Measurements from ENCODE around the gene MEGF9.

Gene MEGF9

DNA sequence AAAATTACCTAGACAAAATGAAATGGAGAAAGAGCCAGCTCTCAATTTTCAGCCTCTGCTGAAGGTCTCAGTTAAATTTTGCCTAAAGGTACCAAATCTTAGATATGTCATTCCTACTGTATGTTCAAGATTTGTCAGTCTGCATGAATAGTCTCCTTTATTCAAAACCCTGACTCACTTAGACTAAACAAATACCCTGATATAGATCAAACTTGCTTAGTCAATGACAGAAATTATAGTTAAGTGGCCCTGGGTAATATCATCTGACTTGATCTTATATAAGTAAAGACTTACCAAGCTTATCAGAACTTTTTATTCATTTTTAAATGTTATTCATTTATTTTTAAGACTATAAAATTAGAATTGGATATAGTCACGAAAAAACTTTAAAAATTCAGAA is 12.2 kb downstream of the MEGF9 start:
- DNase-seq = no peak

DNA sequence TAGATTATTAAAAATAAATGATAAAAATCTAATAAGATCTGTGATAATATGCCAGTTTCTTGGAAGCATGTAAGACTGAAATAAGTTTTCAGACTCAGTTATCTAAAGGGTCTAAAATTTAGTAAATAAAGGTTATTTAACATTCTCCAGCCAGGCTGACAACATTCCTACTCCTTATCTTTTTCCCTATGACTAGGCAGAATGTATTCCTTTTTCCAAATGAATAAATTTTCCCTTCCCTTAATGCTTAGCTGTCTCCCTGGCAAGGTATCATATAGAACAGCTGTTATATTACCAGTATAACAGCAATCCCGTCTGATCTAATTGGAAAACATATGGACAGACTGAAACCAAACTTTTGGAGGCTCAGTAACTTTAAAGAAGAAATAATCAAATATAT is 13.0 kb downstream of the MEGF9 start:
- no peak for DNase-seq

DNA sequence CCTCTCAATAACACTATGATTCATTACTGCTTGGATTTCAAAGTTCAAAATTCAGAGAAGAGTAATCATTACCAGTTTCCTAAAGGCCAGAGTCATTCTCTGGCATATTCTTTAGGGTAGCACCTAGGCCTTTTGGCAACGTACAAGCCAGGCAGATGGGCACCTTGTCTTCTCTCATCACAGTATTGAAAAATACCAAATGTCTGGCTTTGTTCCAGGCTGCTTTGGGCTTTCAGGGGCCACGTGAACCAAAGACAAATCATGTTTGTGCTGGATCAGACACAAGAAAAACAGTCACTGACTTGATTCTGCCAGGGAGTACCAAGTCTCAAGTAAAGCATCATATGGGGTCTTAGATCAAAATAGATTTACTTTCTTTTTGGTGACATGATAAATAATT is 15.5 kb downstream of the MEGF9 start:
- DNase-seq = no peak

DNA sequence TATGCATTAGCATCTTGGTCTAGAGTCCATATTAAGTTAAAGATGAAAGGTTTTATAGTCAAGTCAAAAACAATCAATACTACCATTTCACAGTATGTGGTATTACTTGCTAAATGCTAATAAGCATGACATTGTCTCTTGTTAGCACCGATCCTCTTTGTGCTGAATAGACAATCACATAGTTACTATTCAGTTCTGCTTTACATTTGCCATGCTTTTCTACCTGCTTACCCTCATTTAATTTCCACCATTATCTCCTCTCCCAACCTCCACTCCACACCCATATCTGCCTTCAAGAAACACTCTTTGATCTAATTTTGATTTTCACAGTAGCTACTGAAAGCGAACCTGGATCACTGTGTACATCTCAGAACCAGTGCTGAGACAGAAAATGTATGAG is 16.8 kb downstream of the MEGF9 start:
- no peak for DNase-seq

DNA sequence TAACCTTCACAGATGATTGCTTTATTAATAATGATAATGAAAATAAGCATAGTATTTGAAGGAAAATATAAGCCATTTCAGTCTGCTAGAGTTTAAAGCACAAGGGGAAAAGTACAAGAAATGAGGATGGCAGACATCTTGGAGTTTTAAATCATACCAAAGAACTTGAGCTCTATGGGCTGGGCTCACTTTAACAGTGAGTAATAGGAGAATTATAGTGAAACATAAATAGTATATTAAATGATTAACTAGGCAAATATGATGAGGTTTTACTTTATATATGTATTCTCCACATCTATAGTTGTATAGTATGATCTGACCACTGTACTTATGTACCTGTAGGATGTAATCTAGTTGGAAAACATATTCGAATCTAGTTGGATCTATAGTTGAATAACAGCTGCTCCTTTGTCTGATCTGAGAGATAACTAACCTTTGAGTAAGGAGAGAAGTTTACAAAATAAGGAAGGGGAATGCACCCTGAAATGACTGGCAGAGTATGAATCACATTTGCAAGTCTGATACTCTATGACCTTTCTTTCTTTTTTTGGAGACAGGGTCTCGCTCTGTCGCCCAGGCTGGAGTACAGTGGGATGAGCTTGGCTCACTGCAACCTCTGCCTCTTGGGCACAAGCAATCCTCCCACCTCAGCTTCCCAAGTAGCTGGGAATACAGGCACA is 17.6 kb downstream of the MEGF9 start:
- DNase-seq = no peak

DNA sequence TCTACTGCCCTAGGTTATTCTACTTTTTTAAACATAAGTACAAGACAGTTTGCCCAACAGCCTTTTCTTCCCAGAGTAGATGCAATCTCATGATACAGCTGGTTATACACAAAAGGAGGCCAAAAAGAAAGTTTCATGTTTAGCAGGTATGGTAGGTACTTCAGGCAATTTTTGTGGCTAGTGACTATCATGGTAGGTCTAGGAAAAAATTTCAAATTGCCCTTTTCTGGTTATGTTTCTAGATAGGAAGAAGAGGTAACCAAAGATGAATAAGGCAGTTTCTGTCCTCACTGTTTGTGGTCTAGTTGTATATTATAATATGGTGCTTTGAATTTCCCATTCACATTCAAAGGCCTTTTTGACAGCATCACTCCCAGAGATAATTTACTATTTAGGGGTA is 19.7 kb downstream of the MEGF9 start:
- no peak for DNase-seq

DNA sequence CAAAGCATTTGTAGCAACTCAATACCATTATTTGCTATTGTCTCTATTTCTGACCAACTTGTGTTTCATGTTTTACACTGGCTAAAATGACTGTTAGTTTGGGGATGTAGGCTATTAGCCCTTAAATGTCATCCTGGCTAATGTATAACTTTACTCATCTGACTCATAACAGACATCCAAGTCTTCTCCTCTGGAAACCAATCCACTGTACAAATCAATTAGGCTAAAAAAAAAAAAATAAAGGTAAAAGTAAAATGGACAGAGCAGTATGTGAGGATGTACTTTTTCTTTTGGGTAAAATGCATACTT is 20.6 kb downstream of the MEGF9 start:
- no peak for DNase-seq

DNA sequence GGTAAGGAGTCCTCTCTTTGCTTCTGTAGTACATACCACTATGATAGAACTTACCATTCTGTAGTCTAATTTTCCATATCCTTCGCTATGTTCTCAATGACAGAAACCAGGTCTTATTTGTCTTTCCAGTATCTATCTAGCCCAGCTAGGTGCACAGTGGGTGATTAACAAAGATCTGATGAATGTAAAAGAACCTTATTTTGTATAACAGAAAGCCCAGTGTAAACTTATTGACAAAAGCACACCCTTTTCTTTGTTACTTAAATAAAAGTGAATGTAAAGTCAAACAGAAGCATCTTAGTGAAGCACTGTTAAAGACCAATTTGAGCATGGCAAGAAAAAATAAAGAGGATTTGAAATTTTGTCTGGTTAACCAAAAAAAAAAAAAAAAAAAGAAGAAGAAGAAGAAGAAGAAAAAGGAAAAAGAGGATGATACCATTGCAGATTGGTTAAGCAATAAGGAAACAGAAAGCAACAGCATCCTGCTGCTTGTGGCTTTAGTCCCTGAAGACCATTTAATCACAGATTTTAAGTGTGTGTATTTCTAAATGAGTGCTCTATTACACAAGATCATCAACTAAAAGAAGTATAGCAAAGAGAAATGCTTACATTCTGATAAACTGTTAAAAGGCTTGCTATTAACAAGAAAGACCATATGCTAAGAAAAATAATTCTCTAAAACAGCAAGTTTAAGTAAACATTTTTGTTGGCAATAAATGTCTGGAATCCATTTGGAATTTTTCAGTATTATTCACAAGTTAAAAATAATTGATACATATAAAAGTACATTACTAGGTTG is 21.2 kb downstream of the MEGF9 start:
- DNase-seq = no peak

DNA sequence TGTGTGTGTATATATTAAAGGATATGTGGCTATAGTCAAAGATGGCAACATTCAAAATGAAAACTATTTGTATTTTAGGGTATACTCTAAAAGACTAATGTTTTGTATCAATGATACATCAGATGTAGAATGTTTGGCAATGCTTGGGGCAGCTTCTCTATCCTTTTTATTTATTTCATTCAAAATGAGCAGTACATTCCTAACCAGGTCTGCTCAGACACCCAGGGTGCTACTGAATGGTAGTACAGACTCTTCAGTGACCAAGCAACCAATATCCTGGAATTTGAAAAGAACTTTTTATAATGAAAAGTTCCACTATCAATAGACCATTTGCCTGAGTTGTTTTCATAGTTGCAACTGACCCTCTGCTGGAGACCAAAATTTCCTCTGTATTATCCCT is 23.9 kb downstream of the MEGF9 start:
- DNase-seq = no peak

DNA sequence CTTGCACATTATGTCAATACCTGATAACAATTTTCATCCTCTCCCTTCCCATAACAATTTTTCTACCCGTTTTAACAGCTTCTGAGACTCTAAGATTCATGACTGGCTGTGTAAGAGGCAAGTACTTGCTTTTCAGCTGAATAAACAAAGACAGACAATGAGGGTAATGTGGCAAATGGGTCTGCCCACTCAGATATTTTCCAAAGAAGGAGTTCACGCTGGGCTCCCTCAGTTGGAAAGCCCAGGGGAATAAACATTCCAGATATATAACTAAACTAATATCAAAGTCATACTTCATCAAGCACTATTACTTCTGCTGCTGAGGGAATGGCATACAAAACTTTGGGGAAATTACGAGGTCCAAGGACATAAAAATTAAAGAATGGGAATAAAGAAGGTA is 24.4 kb downstream of the MEGF9 start:
- peak; percentile 70 for DNase-seq

DNA sequence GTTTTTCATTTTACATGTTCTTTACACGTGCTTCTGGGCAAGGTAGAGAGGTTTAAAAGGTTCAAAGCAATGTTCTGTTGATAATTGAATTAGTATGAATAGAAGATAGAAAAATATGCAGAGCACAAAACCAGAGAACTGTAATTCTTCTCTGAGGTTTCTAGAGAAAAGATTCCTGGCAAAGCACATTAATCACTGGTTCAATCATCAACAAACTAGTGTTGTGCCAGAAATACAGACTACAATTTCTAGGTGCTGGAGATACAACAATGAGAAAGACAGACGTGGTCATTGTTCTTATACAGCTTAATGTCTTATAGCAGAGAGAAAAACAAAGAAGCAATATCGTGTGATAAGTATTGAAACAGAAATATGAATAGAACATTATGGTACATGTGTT is 25.5 kb downstream of the MEGF9 start:
- no peak for DNase-seq

DNA sequence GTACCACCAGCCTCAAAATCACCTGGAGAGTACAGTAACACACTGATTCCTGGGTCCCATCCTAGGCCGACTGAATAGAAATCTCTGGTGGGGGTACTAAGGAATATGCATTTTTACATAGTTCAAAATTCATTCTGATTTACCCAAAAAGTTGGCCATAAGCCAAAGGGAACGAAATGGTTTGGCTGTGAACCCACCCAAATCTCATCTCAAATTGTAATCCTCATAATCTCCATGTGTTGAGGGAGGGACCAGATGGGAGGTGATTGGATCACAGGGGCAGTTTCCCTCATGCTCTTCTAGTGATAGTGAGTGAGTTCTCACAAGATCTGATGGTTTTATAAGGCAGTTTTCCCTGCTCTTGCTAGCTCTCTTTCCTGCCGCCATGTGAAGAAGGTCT is 31.1 kb downstream of the MEGF9 start:
- DNase-seq = no peak

DNA sequence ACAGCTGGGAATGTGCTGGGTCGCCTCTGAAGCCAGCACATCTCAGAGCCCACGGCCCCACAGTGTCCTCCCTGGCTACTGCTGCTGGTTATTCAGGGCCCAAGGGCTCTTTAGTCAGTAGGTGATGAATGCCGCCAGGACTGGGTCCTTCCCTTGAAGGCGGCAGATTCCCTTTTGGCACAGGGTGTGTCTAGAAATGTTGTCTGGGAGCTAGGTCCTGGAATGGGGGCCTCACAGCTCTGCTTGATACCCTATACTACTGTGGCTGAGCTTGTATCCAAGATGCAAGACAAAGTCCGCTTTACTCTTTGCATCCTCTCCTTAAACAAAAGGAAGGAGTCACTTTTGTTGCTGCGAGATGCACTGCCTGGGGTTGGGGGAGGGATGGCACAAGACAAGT is 33.1 kb downstream of the MEGF9 start:
- no peak for DNase-seq

DNA sequence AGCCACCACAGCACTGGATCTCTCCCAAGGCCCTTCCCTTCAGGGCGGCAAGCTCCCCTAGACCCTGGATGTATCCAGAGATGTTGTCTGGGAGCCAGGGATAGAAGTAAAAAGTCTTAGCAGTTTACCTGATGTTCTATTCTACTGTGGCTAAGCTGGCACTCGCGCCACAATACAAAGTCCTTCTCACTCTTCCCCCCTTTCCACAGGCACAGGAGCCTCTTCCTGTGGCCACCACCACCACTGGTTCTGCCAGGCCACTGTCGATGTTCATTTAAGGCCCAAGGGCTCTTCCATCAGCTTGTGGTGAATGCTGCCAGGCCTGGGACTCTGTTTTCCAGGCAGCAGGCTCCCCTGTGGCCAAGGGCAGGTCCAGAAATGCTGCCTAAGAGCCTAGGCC is 33.7 kb downstream of the MEGF9 start:
- DNase-seq = no peak

DNA sequence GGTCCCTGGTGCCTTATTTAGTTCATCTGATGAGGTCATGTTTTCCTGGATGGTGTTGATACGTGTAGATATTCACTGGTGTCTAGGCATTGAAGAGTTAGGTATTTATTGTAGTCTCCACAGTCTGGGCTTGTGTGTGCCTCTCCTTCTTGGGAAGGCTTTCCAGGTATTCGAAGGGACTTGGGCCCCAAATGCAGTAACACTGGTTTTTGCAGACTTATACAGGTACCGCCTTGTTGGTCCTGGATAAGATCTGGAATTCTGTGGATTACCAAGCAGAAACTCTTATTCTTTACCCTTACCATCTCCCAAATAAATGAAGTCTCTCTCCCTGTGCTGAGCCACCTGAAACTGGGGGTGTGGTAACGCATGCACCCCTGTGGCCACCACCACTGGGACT is 34.1 kb downstream of the MEGF9 start:
- no peak for DNase-seq

DNA sequence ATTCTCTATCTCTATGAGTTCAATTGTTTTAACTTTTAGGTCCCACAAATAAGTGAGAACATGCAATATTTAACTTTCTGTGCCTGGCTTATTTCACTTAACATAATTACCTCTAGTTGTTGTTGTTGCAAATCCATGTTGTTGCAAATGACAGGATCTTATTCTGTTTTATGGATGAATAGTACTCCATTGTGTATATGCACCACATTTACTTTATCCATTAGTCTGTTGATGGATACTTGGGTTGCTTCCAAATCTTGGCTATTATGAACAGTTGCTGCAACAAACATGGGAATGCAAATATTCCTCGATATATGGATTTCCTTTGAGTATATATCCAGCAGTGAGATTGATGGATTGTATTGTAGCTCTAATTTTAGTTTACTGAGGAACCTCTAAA is 36.3 kb downstream of the MEGF9 start:
- DNase-seq = no peak

DNA sequence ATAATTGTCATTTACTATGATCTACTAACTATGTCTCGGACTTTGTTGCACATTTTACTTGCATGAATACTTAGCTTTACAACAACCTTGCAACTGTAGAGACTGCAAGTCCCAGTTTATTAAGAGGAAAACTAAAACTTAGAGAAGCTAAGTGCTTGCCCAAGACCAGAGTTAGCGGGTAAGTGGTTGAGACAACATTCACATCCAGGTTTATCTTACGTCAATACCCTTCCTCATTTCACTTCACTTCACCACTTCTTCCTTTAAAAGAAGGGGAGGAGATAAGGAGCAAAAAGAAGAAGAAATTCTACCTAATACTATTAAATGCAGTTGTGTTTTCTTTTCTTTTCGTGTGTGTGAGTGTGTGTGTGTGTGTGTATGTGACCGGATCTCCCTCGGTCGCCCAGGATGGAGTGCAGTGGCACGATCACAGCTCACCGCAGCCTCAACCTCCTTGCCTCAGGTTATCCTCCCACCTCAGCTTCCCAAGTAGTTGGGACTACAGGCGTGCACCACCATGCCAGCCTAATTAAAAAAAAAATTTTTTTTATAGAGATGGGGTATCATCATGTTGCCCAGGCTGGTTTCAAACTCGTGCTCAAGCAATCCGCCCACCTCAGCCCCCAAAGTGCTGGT is 37.4 kb downstream of the MEGF9 start:
- no peak for DNase-seq

DNA sequence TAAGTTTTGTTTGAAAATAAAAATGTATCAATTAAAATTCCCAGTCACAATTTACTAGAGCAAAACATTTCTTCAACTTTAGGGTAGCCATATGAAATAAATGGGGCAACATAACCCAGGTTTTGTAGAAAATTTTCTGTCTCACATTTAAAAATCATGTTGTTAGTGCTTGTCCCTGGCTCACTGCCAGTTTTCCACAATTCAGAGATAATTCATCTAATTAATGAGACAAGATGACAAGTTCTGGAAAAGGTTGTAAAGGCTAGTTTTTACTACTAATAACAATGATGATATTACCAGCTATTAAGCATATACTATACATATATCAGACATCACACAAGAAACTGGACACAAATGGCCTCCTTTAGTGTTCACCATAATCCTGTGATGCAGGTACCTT is 45.9 kb downstream of the MEGF9 start:
- peak; percentile 18 for DNase-seq

DNA sequence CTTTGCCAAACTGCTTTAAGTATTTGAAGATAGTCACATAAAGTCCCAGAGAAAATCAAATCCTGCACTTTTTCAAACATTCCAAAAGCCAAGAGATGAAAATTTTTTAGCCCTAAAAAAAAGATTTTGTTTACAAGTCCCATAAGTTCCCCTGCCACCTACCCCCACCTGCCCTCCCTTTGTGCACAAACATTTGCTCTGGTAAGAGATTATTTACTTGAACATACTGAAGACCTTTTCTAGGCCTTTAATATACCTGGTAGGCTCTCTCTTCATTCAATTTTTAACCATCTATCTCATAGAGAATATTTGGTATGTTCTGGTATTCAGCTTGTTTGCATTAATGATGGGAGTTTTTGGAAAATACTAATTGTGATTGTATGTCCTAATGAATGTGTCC is 50.3 kb downstream of the MEGF9 start:
- DNase-seq = no peak

DNA sequence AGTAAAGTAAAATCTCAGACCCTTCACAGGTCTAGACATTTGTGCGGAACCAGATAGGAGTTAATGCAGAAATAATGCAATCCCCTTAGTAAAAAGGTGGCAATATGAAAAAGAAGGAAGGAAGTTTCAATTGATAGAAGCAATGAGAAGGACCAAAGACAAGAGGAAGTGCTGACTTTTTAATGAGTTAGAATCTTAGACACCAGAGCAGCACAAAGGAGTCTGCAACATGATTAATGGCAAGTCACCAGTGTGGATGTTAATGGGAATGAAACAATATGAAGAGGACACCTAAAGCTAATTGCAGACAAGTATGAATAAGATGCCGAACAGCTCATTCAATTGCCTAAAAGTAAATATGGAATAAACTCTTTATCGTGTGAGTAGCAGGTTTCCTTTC is 50.9 kb downstream of the MEGF9 start:
- peak; percentile 14 for DNase-seq

DNA sequence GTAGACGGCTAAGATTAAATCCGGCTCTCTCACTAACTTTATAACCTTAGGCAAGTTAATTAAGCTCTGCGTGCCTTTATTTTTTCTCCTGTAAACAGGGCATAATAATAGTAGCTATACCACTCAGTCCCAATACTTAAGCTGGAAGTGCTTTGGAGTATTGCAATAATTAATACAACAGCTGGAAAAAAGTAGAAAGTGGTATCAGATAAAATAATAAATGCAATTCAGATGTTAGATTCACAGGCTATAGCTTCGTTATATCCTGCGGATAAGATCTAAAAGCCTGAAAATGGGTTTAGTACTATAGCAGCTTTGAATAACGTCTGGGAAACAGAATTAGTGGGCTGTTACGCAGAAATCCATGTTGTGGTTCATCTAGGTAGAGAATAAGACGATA is 51.8 kb downstream of the MEGF9 start:
- DNase-seq = no peak

DNA sequence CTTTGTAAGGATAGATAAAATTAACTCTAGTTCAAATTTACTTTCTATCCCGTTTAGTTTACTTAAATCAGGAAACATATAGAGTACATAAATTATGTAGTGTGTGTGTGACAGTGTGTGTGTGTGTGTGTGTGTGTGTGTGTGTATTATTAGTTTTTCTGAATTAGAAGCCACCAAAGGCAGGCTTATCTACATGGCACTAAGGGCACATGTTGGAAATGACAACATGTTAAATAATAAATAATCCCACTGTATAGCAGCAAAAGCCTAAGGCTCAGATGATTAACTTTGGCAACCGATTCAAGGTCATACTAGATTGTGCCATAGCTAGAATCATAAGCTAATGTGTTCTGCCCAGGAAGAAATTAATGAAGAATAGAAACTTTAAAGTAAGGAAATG is 54.6 kb downstream of the MEGF9 start:
- DNase-seq = no peak

DNA sequence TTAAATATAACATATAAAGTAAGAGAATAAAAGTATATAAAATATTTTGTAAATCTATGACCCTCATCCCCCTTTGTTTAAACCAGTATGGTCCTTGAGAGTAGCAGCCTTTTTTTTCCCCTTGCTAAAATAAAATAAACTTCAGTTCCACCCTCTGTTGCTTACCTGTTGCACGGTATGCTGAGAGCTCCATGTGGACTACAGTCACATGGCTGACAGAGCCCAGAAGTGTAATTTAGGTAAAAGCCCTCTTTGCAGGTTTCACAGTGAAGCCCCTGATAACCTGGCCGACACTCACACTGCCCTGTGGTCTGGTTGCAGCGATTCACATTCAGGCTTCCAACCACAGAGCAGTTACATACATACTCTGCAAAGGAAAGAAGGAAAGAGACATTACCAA is 55.1 kb downstream of the MEGF9 start:
- no peak for DNase-seq

DNA sequence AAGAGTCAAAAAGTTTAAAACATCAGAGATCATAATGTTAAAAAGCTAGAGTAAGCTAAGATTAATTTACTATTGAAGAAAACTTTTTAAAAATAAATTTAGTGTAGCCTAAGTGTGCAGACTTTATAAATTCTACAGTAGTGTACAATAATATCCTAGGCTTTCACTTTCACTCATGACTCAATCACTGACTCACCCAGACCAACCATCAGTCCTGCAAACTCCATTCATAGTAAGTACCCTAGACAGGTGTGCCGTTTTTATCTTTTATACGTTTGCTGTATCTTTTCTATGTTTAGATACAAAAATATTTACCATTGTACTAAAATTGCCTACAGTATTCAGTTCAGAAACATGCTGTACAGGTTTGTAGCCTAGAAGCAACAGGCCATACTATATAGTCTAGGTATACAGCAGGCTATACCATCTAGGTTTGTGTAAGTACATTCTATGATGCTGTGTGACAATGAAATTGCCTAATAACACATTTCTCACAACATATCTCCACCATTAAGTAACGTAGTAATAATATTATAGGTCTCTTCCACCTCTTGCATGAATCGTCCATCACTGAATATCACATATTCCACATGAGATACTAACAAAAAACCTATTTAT is 59.2 kb downstream of the MEGF9 start:
- no peak for DNase-seq

Measured in NCI-H146 (cell line).